ENCODE measurements around the gene GLYAT. TPM values are rescaled to one million over a fixed set of nuclear protein-coding genes. Genes with fewer than 3 reads are reported as not detected.

The GLYAT gene
- total RNA-seq, 1 experiment from 2014 or later = not detected

DNA sequence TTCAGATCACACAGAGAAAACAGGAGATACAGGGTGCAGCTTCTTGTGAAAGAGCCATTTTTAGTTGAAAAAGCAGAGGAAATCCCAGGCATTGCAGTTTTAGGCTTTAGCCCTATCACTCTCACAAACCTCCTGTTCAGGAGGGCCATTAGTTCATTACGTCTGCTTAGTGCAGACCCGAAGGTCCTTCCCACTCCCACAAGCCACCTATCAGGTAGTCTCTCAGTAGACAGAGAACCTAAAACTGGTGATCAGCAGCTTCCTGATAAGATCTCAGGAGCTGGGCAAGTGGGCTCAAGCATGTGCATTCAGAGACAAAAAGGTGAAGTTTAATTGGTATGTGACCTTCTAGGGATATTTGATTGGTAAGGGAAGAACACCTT, 4.3 kb downstream of the GLYAT start:
- POLR2A ChIA-PET = no interaction called here
- H3K36me3 ChIP-seq (ENCODE audit: control insufficient read depth in 1 of 2, insufficient read depth in 2 of 2, low read length in 2 of 2) = no peaks in the 10 kb centered on the region
- RAD21 ChIA-PET (ENCODE audit: low non-redundant PET in 1 of 2, low total read pairs in 2 of 2, uncharacterized antibody in 2 of 2, unreplicated experiment in 2 of 2) = no interaction called here
- H2AFZ ChIP-seq (ENCODE audit: low read depth, low read length, poor library complexity, severe bottlenecking) = no peak overlapping the region
- H3K79me2 ChIP-seq (ENCODE audit: insufficient read depth, low read length) = no peaks in the 10 kb centered on the region
- ATAC-seq (no peak), DNase-seq (ENCODE audit: low read depth, low spot score) (no peak)
- no peaks in the 10 kb centered on the region for H3K4me1 ChIP-seq (ENCODE audit: control insufficient read depth in 1 of 2, insufficient read depth in 2 of 2, low read length in 2 of 2)
- TF ChIP-seq ZFX (IDR thresholded peaks at IDR 0.05) (no peak), SP1 (IDR thresholded peaks at IDR 0.05; ENCODE audit: low read depth) (no peak)
- TF ChIP-seq, protein P1, sequence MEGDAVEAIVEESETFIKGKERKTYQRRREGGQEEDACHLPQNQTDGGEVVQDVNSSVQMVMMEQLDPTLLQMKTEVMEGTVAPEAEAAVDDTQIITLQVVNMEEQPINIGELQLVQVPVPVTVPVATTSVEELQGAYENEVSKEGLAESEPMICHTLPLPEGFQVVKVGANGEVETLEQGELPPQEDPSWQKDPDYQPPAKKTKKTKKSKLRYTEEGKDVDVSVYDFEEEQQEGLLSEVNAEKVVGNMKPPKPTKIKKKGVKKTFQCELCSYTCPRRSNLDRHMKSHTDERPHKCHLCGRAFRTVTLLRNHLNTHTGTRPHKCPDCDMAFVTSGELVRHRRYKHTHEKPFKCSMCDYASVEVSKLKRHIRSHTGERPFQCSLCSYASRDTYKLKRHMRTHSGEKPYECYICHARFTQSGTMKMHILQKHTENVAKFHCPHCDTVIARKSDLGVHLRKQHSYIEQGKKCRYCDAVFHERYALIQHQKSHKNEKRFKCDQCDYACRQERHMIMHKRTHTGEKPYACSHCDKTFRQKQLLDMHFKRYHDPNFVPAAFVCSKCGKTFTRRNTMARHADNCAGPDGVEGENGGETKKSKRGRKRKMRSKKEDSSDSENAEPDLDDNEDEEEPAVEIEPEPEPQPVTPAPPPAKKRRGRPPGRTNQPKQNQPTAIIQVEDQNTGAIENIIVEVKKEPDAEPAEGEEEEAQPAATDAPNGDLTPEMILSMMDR (IDR thresholded peaks at IDR 0.05 in 2 of 3, conservative IDR thresholded peaks at IDR 0.05 in 1 of 3; ENCODE audit: borderline replicate concordance in 1 of 3, insufficient read depth in 1 of 3, low read depth in 2 of 3, low read length in 2 of 3) = no peak
- TF ChIP-seq, protein P2, sequence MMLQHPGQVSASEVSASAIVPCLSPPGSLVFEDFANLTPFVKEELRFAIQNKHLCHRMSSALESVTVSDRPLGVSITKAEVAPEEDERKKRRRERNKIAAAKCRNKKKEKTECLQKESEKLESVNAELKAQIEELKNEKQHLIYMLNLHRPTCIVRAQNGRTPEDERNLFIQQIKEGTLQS (IDR thresholded peaks at IDR 0.05) = no peak
- TF ChIP-seq, protein P3, sequence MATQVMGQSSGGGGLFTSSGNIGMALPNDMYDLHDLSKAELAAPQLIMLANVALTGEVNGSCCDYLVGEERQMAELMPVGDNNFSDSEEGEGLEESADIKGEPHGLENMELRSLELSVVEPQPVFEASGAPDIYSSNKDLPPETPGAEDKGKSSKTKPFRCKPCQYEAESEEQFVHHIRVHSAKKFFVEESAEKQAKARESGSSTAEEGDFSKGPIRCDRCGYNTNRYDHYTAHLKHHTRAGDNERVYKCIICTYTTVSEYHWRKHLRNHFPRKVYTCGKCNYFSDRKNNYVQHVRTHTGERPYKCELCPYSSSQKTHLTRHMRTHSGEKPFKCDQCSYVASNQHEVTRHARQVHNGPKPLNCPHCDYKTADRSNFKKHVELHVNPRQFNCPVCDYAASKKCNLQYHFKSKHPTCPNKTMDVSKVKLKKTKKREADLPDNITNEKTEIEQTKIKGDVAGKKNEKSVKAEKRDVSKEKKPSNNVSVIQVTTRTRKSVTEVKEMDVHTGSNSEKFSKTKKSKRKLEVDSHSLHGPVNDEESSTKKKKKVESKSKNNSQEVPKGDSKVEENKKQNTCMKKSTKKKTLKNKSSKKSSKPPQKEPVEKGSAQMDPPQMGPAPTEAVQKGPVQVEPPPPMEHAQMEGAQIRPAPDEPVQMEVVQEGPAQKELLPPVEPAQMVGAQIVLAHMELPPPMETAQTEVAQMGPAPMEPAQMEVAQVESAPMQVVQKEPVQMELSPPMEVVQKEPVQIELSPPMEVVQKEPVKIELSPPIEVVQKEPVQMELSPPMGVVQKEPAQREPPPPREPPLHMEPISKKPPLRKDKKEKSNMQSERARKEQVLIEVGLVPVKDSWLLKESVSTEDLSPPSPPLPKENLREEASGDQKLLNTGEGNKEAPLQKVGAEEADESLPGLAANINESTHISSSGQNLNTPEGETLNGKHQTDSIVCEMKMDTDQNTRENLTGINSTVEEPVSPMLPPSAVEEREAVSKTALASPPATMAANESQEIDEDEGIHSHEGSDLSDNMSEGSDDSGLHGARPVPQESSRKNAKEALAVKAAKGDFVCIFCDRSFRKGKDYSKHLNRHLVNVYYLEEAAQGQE (IDR thresholded peaks at IDR 0.05; ENCODE audit: low read depth) = no peak
- BruUV-seq (replicated peaks) = no TSS peak
- no peak overlapping the region for H3K4me2 ChIP-seq (ENCODE audit: low read length)
- no peaks in the 10 kb centered on the region for H4K20me1 ChIP-seq (ENCODE audit: insufficient read depth)
- no peak overlapping the region for H3K27ac ChIP-seq (ENCODE audit: low read depth, low read length)
- H3K27me3 ChIP-seq (ENCODE audit: insufficient read depth, low read length) = peaks cover 8% of the 10 kb centered on the region
- no peaks in the 10 kb centered on the region for H3K9me2 ChIP-seq (ENCODE audit: insufficient read depth)
- no peak overlapping the region for H3K4me3 ChIP-seq (replicated peaks in 1 of 2; ENCODE audit: low read depth in 1 of 2, low read length in 2 of 2)
- no peak overlapping the region for H3K9ac ChIP-seq (ENCODE audit: low read length)
- H3K9me3 ChIP-seq (ENCODE audit: control insufficient read depth in 1 of 2, insufficient read depth in 1 of 2, low read depth in 1 of 2, low read length in 2 of 2) = no peaks in the 10 kb centered on the region
- intact Hi-C loops (cut with micrococcal nuclease) = no loop called here
- CTCF ChIA-PET = no interaction called here

Measured in HCT116 (cell line).